A172 (cell line): ENCODE data around the gene BEST2. TPM values are rescaled to one million over a fixed set of nuclear protein-coding genes. Genes with fewer than 3 reads are reported as not detected.

ENCODE experiments used
- DNase-seq: peaks from one replicate; pipeline ENCODE4 v3.0.0-alpha.2; 2015; ENCODE audit warnings: low spot score
- total RNA-seq: library from RNA; depleted of rRNA; stranded (reverse); fragments of >200 nt; shearing (Covaris generic); gene quantifications from 2 replicates; pipeline ENCODE4 v1.2.3, GENCODE V29; 2014; rRNA removed

BEST2 gene
- total RNA-seq, 1 experiment from 2014 or later: not detected

- DNase-seq: no peak
Observed at GRCh38 chr19:12799742-12800465, 48.3 kb downstream of the BEST2 start.

- no peak for DNase-seq
Observed at GRCh38 chr19:12800466-12800770, 48.8 kb downstream of the BEST2 start.

- DNase-seq: no peak
Observed at GRCh38 chr19:12800923-12801465, 49.4 kb downstream of the BEST2 start.

GRCh38 chr19:12801466-12802266, 50.1 kb downstream of the BEST2 start, which contains the start of the genes PRDX2 and THSD8:
Gene PRDX2 (minus strand): TSS chr19:12801800. CDS start chr19:12801261, 539 bp downstream.
Gene THSD8 (plus strand): TSS chr19:12802069. CDS start chr19:12802072, 3 bp downstream.
- DNase-seq: no peak

- DNase-seq: no peak
Observed at GRCh38 chr19:12802267-12803106, 50.9 kb downstream of the BEST2 start.

- no peak for DNase-seq
Observed at GRCh38 chr19:12804051-12804450, 52.5 kb downstream of the BEST2 start.

GRCh38 chr19:12806242-12807081, 54.9 kb downstream of the BEST2 start, which contains the start of gene RNASEH2A:
Gene RNASEH2A (plus strand): TSS chr19:12806584. CDS start chr19:12806674, 90 bp downstream.
- peak; percentile 81 for DNase-seq

Other genes starting within 250 kb of the BEST2 start
- 6.7 TPM in 2 replicates for gene ZNF564, start 200.3 kb upstream of the BEST2 start, total RNA-seq
- gene ZNF490, start 141.0 kb upstream of the BEST2 start, total RNA-seq: 4.7 and 6.9 TPM in 2 replicates
- 10.5 and 29.2 TPM in 2 replicates for gene ZNF791, start 140.9 kb upstream of the BEST2 start, total RNA-seq
- gene MAN2B1, start 85.0 kb upstream of the BEST2 start, total RNA-seq: 45.7 and 65.6 TPM in 2 replicates
- 14.9 and 15.1 TPM in 2 replicates for gene WDR83, start 85.0 kb upstream of the BEST2 start, total RNA-seq
- 132 and 170 TPM in 2 replicates for gene DHPS, start 69.9 kb upstream of the BEST2 start, total RNA-seq
- gene GNG14, start 63.8 kb upstream of the BEST2 start, total RNA-seq: not detected in 2 replicates
- 16.7 and 21.8 TPM in 2 replicates for gene FBXW9, start 55.2 kb upstream of the BEST2 start, total RNA-seq
- 9.3 and 14.5 TPM in 2 replicates for gene TNPO2, start 27.9 kb upstream of the BEST2 start, total RNA-seq
- 344 and 364 TPM in 2 replicates for gene TRIR, start 17.1 kb upstream of the BEST2 start, total RNA-seq
- 198 and 212 TPM in 2 replicates for gene GET3, start 14.3 kb upstream of the BEST2 start, total RNA-seq
- gene HOOK2, start 23.8 kb downstream of the BEST2 start, total RNA-seq: 10.2 and 20.5 TPM in 2 replicates
- 79.1 and 85.7 TPM in 2 replicates for gene JUNB, start 39.7 kb downstream of the BEST2 start, total RNA-seq
- not detected in 2 replicates for gene PRDX2, start 50.0 kb downstream of the BEST2 start, total RNA-seq
- gene THSD8, start 50.3 kb downstream of the BEST2 start, total RNA-seq: not detected in 2 replicates
- 88.8 and 89.6 TPM in 2 replicates for gene RNASEH2A, start 54.8 kb downstream of the BEST2 start, total RNA-seq
- 3.4 TPM in 1 of 2 replicates, not detected in the other for gene RTBDN, start 82.8 kb downstream of the BEST2 start, total RNA-seq
- gene MAST1, start 86.7 kb downstream of the BEST2 start, total RNA-seq: 1.3 and 3.2 TPM in 2 replicates
- 61.3 and 74.4 TPM in 2 replicates for gene DNASE2, start 129.7 kb downstream of the BEST2 start, total RNA-seq
- not detected in 2 replicates for gene KLF1, start 135.4 kb downstream of the BEST2 start, total RNA-seq
- 25.0 and 25.8 TPM in 2 replicates for gene GCDH, start 139.4 kb downstream of the BEST2 start, total RNA-seq
- gene SYCE2, start 167.5 kb downstream of the BEST2 start, total RNA-seq: 0.12 and 0.28 TPM in 2 replicates
- 98.2 and 99.1 TPM in 2 replicates for gene FARSA, start 181.9 kb downstream of the BEST2 start, total RNA-seq
- 1,790 and 1,863 TPM in 2 replicates for gene CALR, start 186.8 kb downstream of the BEST2 start, total RNA-seq
- gene RAD23A, start 194.1 kb downstream of the BEST2 start, total RNA-seq: 180 and 185 TPM in 2 replicates
- 64.2 and 82.8 TPM in 2 replicates for gene GADD45GIP1, start 205.4 kb downstream of the BEST2 start, total RNA-seq
- gene DAND5, start 217.8 kb downstream of the BEST2 start, total RNA-seq: 0.10 and 0.36 TPM in 2 replicates
- 17.0 and 25.7 TPM in 2 replicates for gene NFIX, start 243.7 kb downstream of the BEST2 start, total RNA-seq